Right cardiac atrium (tissue), 5 donors: ENCODE results near the gene LRIG3. TPM values are rescaled to one million over a fixed set of nuclear protein-coding genes. Genes with fewer than 3 reads are reported as not detected.
"Not testable (repeated sequence)": the region's sequence is repeated elsewhere in the genome, so short reads cannot be mapped to it uniquely, and the experiment has no call there.

Experiments used
- ATAC-seq, 2 donors: fragments of 200-7000 bp; cut with Tn5 transposase; one replicate each; pipeline versions ENCODE4 v1.8.0 to v1.9.1; 2020; ENCODE audit warnings: moderate library complexity in 2 of 2, mild to moderate bottlenecking in 1 of 2
- DNase-seq, 3 donors: peaks; one replicate each; pipeline ENCODE4 v3.0.0-alpha.2; 2020
- H3K27ac ChIP-seq: one replicate; pipeline ENCODE4 v1.5.1; 2013; ENCODE audit warnings: mild to moderate bottlenecking, low read length, control low read depth, moderate library complexity
- H3K27me3 ChIP-seq: one replicate; pipeline ENCODE4 v1.6.1; 2013; ENCODE audit not compliant: control insufficient read depth, insufficient read depth
- H3K4me1 ChIP-seq: one replicate; pipeline ENCODE4 v1.6.1; 2013; ENCODE audit warnings: low read length; ENCODE audit not compliant: control insufficient read depth, insufficient read depth
- H3K4me3 ChIP-seq: one replicate; pipeline ENCODE4 v1.5.1; 2013; ENCODE audit warnings: low read length, control low read depth
- H3K9me3 ChIP-seq: one replicate; pipeline ENCODE4 v1.6.1; 2013; ENCODE audit warnings: low read length; ENCODE audit not compliant: control insufficient read depth
- WGBS: extraction: QIAGEN DNeasy Blood & Tissue Kit; methylation state at CpG from one replicate; pipeline ENCODE4 v1.1.7; 2013; 5-methylcytosine and 5-hydroxymethylcytosine counted together
- intact Hi-C, 4 donors: fragments of 100-400 bp; cut with DNase I; formaldehyde crosslinking; loops; one replicate each; pipeline versions ENCODE4 v1.11.0 to v1.14.0; 2022 to 2023
- polyA plus RNA-seq: library from polyadenylated mRNA; stranded (reverse); fragments of 200-250 nt; gene quantifications from one replicate; pipeline ENCODE4 v1.2.3, GENCODE V29; 2013
- total RNA-seq, 4 donors: library from RNA; stranded (reverse); fragmentation: NEBNext Ultra II Directional; extraction: Animal tissue kit (Norgen Biotek cat#: 25700); gene quantifications; one replicate each; pipeline ENCODE4 v1.2.1, GENCODE V29; 2021
- donor health status: healthy with polysubstance abuse.
- donor health status: DM: no; HTN: yes; CAD: no.
- donor health status: DM: no; HTN: no; CAD: no.
- donor health status: DM: no; HTN: yes; CAD: no; lungs with severe emphysema.
- donor health status: DM: yes; HTN: yes; CAD: no.

LRIG3 gene
- total and polyA plus RNA-seq, 5 donors = 3.0 to 22.7 (median 12.0) TPM

DNA sequence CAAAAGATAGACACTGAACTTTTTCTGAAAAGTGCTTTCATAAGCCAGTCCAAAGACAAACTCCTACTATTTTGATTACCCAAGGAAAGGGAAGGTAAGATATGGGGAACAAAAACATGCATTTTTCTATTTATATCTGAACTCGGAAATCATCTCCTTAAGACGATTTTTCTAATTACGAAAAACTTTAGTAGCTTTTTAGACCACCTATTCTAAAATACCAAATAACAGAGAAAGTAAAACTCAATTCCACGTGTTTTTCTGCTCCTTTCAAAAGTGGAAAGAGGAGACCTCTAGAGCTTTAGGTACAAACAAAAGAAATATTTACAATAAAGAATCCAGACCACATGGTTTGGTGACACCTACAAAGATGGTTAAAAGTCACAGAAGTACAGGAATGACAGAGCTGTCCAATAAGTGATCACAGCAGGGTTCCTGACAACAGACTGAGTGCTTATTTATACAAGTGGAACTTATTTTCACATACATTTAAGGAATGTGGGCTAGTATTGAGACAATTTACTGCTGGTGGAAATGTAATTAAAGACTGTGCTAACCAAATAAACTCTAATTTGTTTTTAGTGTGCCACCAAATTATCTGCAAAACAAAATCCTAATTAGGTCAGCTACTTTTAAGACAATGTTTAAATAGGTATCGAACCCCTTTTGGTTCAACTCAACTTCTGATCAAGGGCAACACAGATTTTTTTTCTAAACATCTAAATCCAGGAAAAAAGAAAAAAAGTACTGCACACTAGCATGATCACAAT is 2.4 kb downstream of the LRIG3 start:
- DNase-seq (no peak), ATAC-seq (no peak)
- no peak overlapping the region for H3K27ac ChIP-seq
- H3K9me3 ChIP-seq = no peaks in the 10 kb centered on the region
- H3K4me3 ChIP-seq = peak overlapping the region; percentile 65
- H3K4me1 ChIP-seq = no peaks in the 10 kb centered on the region
- WGBS = 51% methylated on average over 5 of the region's 5 CpGs
- intact Hi-C loops = no loop called here
- no peaks in the 10 kb centered on the region for H3K27me3 ChIP-seq

DNA sequence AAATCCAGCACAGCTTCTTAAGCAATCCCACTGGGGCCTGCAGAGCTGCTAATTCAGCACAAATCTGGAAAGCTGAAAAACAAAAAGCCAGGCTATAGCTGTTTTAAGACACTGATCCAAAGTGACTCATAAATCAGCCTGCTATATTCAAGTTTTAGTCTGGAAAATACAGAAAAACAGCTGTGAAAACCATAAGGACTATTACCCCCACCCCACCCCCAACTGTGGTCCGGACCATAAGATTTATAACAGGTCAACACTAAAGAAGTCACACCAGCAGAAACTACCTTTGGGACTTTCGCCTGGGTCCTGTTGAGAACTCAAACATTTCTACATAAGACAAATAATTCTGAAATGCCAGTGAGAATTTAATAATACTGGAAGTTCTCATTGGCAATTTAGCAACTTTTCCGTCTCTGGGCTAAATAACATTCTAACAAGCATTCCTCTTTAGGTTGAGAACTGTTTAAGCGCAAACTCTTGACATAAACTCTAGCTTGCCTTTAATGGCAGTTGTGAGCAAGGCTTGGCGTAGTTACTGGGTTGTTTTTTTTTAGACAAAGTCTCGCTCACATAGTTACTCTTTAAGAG is 3.3 kb downstream of the LRIG3 start:
- intact Hi-C loops = no loop called here
- no peaks in the 10 kb centered on the region for H3K4me1 ChIP-seq
- peak overlapping the region; percentile 43 for H3K4me3 ChIP-seq
- H3K27ac ChIP-seq = no peak overlapping the region
- DNase-seq (no peak), ATAC-seq (no peak)
- no peaks in the 10 kb centered on the region for H3K27me3 ChIP-seq
- H3K9me3 ChIP-seq = no peaks in the 10 kb centered on the region
- 53% methylated on average over 6 of the region's 6 CpGs for WGBS

DNA sequence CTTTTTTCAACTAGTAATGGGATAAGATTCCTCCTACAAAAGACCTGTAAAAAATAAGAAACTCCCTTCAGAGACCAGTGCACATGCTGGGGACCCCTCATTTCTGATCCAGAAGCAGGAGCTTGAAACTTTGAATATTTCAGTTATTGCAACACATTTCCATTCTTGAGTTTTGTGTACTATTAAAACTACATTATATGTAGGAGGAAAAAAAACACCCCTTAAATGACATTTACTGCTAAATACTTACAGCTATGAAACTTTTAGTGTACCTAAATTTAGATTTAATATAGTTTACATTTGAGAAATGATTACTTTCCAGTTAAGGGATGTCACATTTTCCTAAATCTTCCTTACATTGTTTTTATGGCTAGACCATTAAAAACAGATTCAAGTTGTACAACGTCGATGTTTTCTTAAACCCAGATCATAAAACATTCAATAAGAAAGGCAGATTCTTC is 4.1 kb downstream of the LRIG3 start:
- Histone ChIP-seq H3K27ac (no peak overlapping the region), H3K4me1 (no peaks in the 10 kb centered on the region), H3K4me3 (no peak overlapping the region), H3K27me3 (no peaks in the 10 kb centered on the region), H3K9me3 (no peaks in the 10 kb centered on the region)
- DNase-seq (no peak), ATAC-seq (no peak)
- WGBS = 59% methylated on average over 2 of the region's 2 CpGs
- intact Hi-C loops = no loop called here

- intact Hi-C loops = no loop called here
- ATAC-seq (no peak), DNase-seq (peak in 2 of 3 donors; percentile 58 to 63)
- H3K9me3 ChIP-seq = no peaks in the 10 kb centered on the region
- no peaks in the 10 kb centered on the region for H3K4me1 ChIP-seq
- no peaks in the 10 kb centered on the region for H3K27me3 ChIP-seq
- H3K27ac ChIP-seq = no peak overlapping the region
- no peak overlapping the region for H3K4me3 ChIP-seq
- 22% methylated on average over 4 of the region's 4 CpGs for WGBS
Measured at GRCh38 chr12:58915634-58916033, 4.7 kb downstream of the LRIG3 start.

DNA sequence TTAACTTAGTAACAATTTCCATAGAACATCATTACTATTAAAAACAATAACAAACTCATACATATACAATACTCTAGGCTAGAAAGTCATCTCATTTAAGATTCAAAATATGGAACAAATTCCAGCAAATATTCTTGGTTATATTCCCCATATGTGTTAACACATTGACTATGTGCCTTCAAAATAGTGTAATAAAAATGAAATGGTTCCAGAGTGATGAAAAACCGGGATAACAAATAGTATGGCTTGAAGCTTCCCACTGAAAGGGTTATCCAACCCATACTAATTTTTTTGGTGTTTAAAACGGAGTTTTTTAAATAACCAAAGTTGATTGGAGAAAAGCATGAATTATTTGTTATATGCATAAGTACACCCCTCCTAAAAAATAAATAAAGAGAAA is 5.3 kb downstream of the LRIG3 start:
- Histone ChIP-seq H3K9me3 (no peaks in the 10 kb centered on the region), H3K27ac (no peak overlapping the region), H3K4me1 (no peaks in the 10 kb centered on the region), H3K4me3 (no peak overlapping the region), H3K27me3 (no peaks in the 10 kb centered on the region)
- intact Hi-C loops = no loop called here
- no peak for DNase-seq
- 63% methylated on average over 2 of the region's 2 CpGs for WGBS
- ATAC-seq = no peak

DNA sequence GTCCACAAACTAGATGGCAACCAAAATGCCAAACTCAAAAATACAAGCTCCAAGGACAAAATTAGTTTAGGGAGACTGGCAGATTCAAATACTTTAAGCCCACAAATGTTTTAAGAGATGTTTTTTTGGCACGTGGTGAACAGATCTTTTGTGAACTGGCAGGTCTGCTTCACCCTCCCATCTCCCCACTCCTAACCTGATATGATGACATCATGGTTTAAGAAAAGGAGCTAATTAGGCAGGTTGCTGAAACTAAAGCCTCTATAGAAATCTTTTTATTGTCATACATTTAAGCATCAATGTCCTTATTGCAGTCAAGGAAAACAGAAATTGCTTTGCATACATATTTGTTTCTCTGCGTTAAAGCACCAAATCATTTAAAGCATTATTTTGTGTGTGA is 5.8 kb downstream of the LRIG3 start:
- Histone ChIP-seq H3K9me3 (no peaks in the 10 kb centered on the region), H3K27ac (no peak overlapping the region), H3K4me3 (no peak overlapping the region), H3K4me1 (no peaks in the 10 kb centered on the region), H3K27me3 (no peaks in the 10 kb centered on the region)
- ATAC-seq (no peak), DNase-seq (no peak)
- intact Hi-C loops = no loop called here
- WGBS = 75% methylated on average over 2 of the region's 2 CpGs

DNA sequence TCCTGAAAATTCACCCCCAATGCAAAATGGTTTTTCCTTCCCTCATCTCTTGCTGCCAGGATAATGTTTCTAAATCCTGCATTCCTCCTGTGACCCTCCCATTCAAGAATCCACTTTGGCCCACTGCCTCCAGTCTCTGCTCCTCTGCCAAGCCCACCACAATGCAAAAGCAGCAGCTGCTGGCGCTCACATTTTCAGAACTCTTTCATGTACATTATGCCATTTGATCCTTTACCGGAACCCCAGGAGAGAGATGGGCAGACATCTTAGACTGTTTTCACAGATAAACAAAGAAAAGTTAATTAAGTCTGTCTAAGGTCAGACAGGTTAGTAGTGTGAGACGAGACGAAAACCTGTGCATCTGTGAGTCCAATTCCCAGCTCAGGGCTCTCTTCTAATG is 12.9 kb downstream of the LRIG3 start:
- DNase-seq (no peak), ATAC-seq (no peak)
- WGBS = 80% methylated on average over 4 of the region's 4 CpGs
- H3K27ac ChIP-seq = no peak overlapping the region
- no peak overlapping the region for H3K4me3 ChIP-seq
- H3K9me3 ChIP-seq = no peaks in the 10 kb centered on the region
- H3K4me1 ChIP-seq = no peaks in the 10 kb centered on the region
- H3K27me3 ChIP-seq = no peaks in the 10 kb centered on the region
- intact Hi-C loops = no loop called here

DNA sequence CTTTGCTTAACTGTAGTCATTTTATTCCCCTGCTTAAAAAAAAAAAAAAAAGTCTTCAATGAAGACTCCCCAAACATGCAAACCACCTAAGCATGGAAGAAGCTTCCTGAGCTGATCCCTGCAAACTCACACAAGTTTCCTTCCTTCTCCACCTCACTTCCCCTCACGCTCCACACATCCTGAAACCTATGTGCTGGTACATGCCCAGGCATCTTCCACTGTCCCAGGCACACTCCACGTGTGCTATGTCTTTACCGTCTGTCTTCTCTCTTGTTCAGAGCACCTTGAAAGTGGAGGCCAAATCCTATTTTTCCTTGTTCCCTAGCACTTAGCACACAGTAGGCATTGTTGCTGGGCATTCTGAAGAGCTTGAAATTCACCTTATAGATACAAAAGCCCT is 13.4 kb downstream of the LRIG3 start:
- H3K4me3 ChIP-seq = no peak overlapping the region
- 81% methylated on average over 3 of the region's 3 CpGs for WGBS
- no peak overlapping the region for H3K27ac ChIP-seq
- ATAC-seq (no peak), DNase-seq (no peak)
- intact Hi-C loops = no loop called here
- H3K9me3 ChIP-seq = no peaks in the 10 kb centered on the region
- H3K27me3 ChIP-seq = no peaks in the 10 kb centered on the region
- H3K4me1 ChIP-seq = no peaks in the 10 kb centered on the region

- DNase-seq (no peak), ATAC-seq (no peak)
- Histone ChIP-seq H3K27me3 (no peaks in the 10 kb centered on the region), H3K27ac (no peak overlapping the region), H3K4me3 (no peak overlapping the region), H3K9me3 (no peaks in the 10 kb centered on the region), H3K4me1 (no peaks in the 10 kb centered on the region)
- 89% methylated on average over 9 of the region's 9 CpGs for WGBS
- intact Hi-C loops = no loop called here
Measured at GRCh38 chr12:58905422-58905821, 14.9 kb downstream of the LRIG3 start.

DNA sequence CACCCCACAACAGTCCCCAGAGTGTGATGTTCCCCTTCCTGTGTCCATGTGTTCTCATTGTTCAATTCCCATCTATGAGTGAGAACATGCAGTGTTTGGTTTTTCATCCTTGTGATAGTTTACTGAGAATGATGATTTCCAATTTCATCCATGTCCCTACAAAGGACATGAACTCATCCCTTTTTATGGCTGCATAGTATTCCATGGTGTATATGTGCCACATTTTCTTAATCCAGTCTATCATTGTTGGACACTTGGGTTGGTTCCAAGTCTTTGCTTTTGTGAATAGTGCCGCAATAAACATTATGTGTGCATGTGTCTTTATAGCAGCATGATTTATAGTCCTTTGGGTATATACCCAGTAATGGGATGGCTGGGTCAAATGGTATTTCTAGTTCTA is 17.6 kb downstream of the LRIG3 start:
- H3K4me1 ChIP-seq, H3K27ac ChIP-seq, H3K27me3 ChIP-seq, intact Hi-C loops, DNase-seq, H3K9me3 ChIP-seq, H3K4me3 ChIP-seq, ATAC-seq: not testable (repeated sequence)
- 98% methylated on average over 1 of the region's 1 CpG for WGBS

DNA sequence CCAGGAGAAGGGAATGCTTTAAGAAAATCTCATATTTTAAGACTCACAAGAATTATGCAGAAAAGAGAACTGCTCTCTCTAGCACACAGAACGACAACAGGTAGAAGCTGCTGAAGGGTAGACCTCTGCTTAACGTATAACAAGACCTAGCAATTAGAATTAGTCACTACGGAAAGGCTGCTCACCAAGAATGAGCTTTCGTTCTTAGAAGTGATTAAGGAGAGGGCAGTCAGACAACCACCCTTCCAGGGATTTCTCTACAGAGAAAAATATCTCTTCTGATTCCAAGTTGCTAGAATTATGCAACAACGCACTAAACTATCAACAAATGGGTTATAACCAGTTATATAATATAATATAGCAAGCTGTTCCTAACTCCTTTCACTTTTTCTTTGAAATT is 18.6 kb downstream of the LRIG3 start:
- intact Hi-C loops = no loop called here
- Histone ChIP-seq H3K4me3 (no peak overlapping the region), H3K4me1 (no peaks in the 10 kb centered on the region), H3K27ac (no peak overlapping the region), H3K9me3 (no peaks in the 10 kb centered on the region), H3K27me3 (no peaks in the 10 kb centered on the region)
- 87% methylated on average over 5 of the region's 5 CpGs for WGBS
- DNase-seq (no peak), ATAC-seq (no peak)
